ENCODE results near the gene SLCO2A1.

DNA sequence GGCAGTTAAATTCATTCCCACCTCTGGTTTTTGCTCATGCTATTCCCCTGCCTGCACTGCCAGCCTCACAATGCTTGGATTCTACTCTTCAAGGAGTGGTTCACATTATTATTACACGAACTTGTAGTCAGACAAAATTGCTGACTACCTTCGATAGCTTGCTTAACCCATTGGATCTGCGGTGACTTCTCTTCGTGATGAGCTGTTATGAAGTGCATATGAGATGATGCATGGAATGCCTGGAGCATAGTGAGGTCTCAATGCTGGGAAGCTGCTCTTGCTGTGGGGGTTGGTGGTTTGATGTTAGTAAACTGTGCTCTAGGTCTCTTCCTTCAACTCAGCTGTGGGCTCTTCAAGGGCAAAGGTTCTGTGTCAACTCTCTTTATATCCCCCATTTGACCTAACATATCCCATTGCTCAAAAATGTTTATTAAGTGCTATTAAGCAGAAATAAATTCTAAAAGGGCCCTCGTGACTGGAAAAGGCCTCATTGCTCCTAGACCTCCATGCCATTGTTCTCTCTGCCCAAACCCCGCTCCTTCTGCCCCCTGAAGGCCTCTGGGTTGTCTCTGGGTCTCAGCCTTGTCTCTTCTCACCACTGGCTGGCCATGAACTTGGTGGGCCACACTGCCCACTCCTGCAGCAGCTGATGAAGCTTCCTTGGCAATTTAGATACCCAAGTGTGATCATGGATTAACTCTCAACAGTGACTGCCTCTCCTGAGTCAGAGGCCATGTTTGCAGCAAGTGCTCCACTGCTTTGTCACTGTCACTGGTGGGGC lies 4.5 kb upstream of the SLCO2A1 start:
- no peak for TF ChIP-seq L3MBTL2 (conservative IDR thresholded peaks at IDR 0.05)
- no peak for TF ChIP-seq SUZ12 (IDR thresholded peaks at IDR 0.05)
- TF ChIP-seq HDGF (IDR thresholded peaks at IDR 0.05; ENCODE audit: borderline replicate concordance), result no peak
- TF ChIP-seq ZNF384 (IDR thresholded peaks at IDR 0.05), result no peak
- no peak for TF ChIP-seq FOXK2 (IDR thresholded peaks at IDR 0.05)
- TF ChIP-seq TARDBP (IDR thresholded peaks at IDR 0.05), result no peak
- TF ChIP-seq NFRKB (IDR thresholded peaks at IDR 0.05), result no peak
- TF ChIP-seq CTBP1 (IDR thresholded peaks at IDR 0.05; ENCODE audit: borderline replicate concordance), result no peak
- no peak for TF ChIP-seq BHLHE40 (IDR thresholded peaks at IDR 0.05; ENCODE audit: borderline replicate concordance)
- TF ChIP-seq ELF4 (IDR thresholded peaks at IDR 0.05), result no peak

Measured in HEK293T (cell line).